Ovary (tissue), 9 donors: ENCODE results near the gene ARVCF. TPM values are rescaled to one million over a fixed set of nuclear protein-coding genes. Genes with fewer than 3 reads are reported as not detected.

Experiments
- DNase-seq, 5 donors: peaks; one replicate each; pipeline ENCODE4 v3.0.0-alpha.2; 2019 to 2020
- H3K27ac ChIP-seq, 2 donors: fragments of 200-600 bp; one replicate each; pipeline versions ENCODE4 v1.5.1 to v1.8.0; 2019 to 2022
- H3K27me3 ChIP-seq: fragments of 200-600 bp; one replicate; pipeline ENCODE4 v1.8.0; 2022
- H3K36me3 ChIP-seq: fragments of 200-600 bp; sonication (generic); one replicate; pipeline ENCODE4 v1.5.1; 2019
- H3K4me1 ChIP-seq: one replicate; pipeline ENCODE4 v1.8.1; 2013; ENCODE audit warnings: mild to moderate bottlenecking, moderate library complexity; ENCODE audit not compliant: insufficient read depth
- H3K4me3 ChIP-seq: fragments of 200-600 bp; sonication (generic); one replicate; pipeline ENCODE4 v1.5.1; 2017
- H3K9me3 ChIP-seq, 2 donors: fragments of 200-600 bp in 1 of 2; sonication (generic) in 1 of 2; one replicate each; pipeline versions ENCODE4 v1.5.1 to v1.8.1; 2013 to 2019; ENCODE audit warnings: mild to moderate bottlenecking in 1 of 2, moderate library complexity in 1 of 2
- CTCF ChIP-seq, 3 donors: fragments of 450-650 bp in 2 of 3; fragments of 200-600 bp in 1 of 3; IDR thresholded peaks; one replicate each; pipeline versions ENCODE4 v1.5.1 to v1.8.0; 2016 to 2022; ENCODE audit warnings: antibody characterized with exemption in 3 of 3, mild to moderate bottlenecking in 1 of 3
- EP300 ChIP-seq: sonication (generic); formaldehyde crosslinking; IDR thresholded peaks from one replicate; pipeline ENCODE4 v1.6.1; 2017; ENCODE audit warnings: antibody characterized with exemption
- POLR2A ChIP-seq: fragments of 450-650 bp; IDR thresholded peaks from one replicate; pipeline ENCODE4 v1.6.1; 2017; ENCODE audit warnings: antibody characterized with exemption, mild to moderate bottlenecking, moderate library complexity
- WGBS, 3 donors: extraction: QIAGEN DNeasy Blood & Tissue Kit in 1 of 3; methylation state at CpG; one replicate each; pipeline versions ENCODE4 v1.1.5 to v1.1.7; 2013 to 2017; 5-methylcytosine and 5-hydroxymethylcytosine counted together
- intact Hi-C, 4 donors: fragments of 100-400 bp; cut with DNase I; formaldehyde crosslinking; loops; one replicate each; pipeline versions ENCODE4 v1.11.0 to v1.15.1; 2022 to 2023
- polyA plus RNA-seq, 2 donors: library from polyadenylated mRNA; stranded (reverse); fragments of 200-250 nt in 1 of 2; fragments of 350-450 nt in 1 of 2; fragmentation: Illumina TruSeq in 1 of 2; extraction: RNeasy Lipid Tissue Mini Kit (QIAGEN cat#74804) in 1 of 2; gene quantifications; one replicate each; pipeline ENCODE4 v1.2.3, GENCODE V29; 2013 to 2014
- total RNA-seq, 7 donors: library from RNA; depleted of rRNA in 2 of 7; stranded (reverse); fragments of >200 nt in 2 of 7; fragmentation: NEBNext Ultra II Directional in 3 of 7; extraction: Animal tissue kit (Norgen Biotek cat#: 25700) in 3 of 7; gene quantifications; one replicate each; pipeline versions ENCODE4 v1.1.0 to v1.2.4, GENCODE V29; 2016 to 2023
- donor health status: DM: no; HTN: no; CAD: no; lungs with moderate emphysema.
- donor health status: DM: no; HTN: no; CAD: no.
- donor health status: Bipolar disorder and iron deficiency.
- donor health status: DM: yes; HTN: yes; CAD: no.
- donor health status: DM: no; HTN: no; CAD: no.
- donor health status: DM: yes; HTN: yes; CAD: no.

Gene ARVCF
- total and polyA plus RNA-seq, 9 donors = 0.42 to 23.8 (median 14.0) TPM

GRCh38 chr22:19981171-19981960 is 35.3 kb downstream of the ARVCF start:
- 90 to 93% (median 90%) methylated on average over 24 to 33 of the region's 33 CpGs for WGBS, 3 donors

GRCh38 chr22:19980766-19981165 is 35.9 kb downstream of the ARVCF start:
- Histone ChIP-seq H3K4me3 (no peak overlapping the region), H3K4me1 (no peaks in the 10 kb centered on the region), H3K27ac (no peak overlapping the region), H3K9me3 (no peaks in the 10 kb centered on the region), H3K27me3 (no peaks in the 10 kb centered on the region), H3K36me3 (no peaks in the 10 kb centered on the region)
- TF ChIP-seq CTCF (IDR thresholded peaks at IDR 0.05) (no peak), EP300 (no peak), POLR2A (no peak)
- DNase-seq = no peak
- intact Hi-C loops = no loop called here
- 83 to 96% (median 84%) methylated on average over 7 of the region's 7 CpGs for WGBS, 3 donors

More at GRCh38 chr22:19981171-19981960, 35.3 kb downstream of the ARVCF start:
- Histone ChIP-seq H3K27me3 (no peaks in the 10 kb centered on the region), H3K9me3 (no peaks in the 10 kb centered on the region), H3K4me1 (no peaks in the 10 kb centered on the region), H3K4me3 (no peak overlapping the region), H3K36me3 (no peaks in the 10 kb centered on the region), H3K27ac (no peak overlapping the region)
- no peak for TF ChIP-seq CTCF (IDR thresholded peaks at IDR 0.05)
- no peak for TF ChIP-seq EP300
- no peak for TF ChIP-seq POLR2A
- intact Hi-C loops = no loop called here
- peak in 1 of 5 donors; percentile 15 for DNase-seq

- 92 to 95% (median 93%) methylated on average over 40 to 52 of the region's 52 CpGs for WGBS, 3 donors
- H3K4me3 ChIP-seq = no peak overlapping the region
- H3K27me3 ChIP-seq = no peaks in the 10 kb centered on the region
- TF ChIP-seq EP300 (no peak), POLR2A (no peak)
- H3K36me3 ChIP-seq = no peaks in the 10 kb centered on the region
- no peaks in the 10 kb centered on the region for H3K9me3 ChIP-seq
- no peak for DNase-seq
- no peaks in the 10 kb centered on the region for H3K4me1 ChIP-seq
- no peak overlapping the region for H3K27ac ChIP-seq
- intact Hi-C loops = loop anchor here in 2 of 4 donors (5.0 to 10.0 kb wide), 3 partner anchors 37 to 425 kb away; partner anchors contain the start of gene ARVCF (in 1 of the 2)
These were observed 36.7 kb downstream of the ARVCF start for GRCh38 chr22:19979712-19980493.

GRCh38 chr22:19978748-19979147 is 37.9 kb downstream of the ARVCF start:
- Histone ChIP-seq H3K9me3 (no peaks in the 10 kb centered on the region), H3K27me3 (no peaks in the 10 kb centered on the region), H3K27ac (no peak overlapping the region), H3K4me3 (no peak overlapping the region), H3K36me3 (no peaks in the 10 kb centered on the region), H3K4me1 (no peaks in the 10 kb centered on the region)
- TF ChIP-seq POLR2A (no peak), EP300 (no peak), CTCF (IDR thresholded peaks at IDR 0.05) (no peak)
- intact Hi-C loops = loop anchor here in 2 of 4 donors (5.0 to 10.0 kb wide), 3 partner anchors 39 to 426 kb away; partner anchors contain the start of gene ARVCF (in 1 of the 2)
- 94 to 98% (median 95%) methylated on average over 17 of the region's 17 CpGs for WGBS, 3 donors
- no peak for DNase-seq
